Measurements from ENCODE around the gene DIP2B.

The DIP2B gene

GRCh38 chr12:50790081-50790480 lies 285.3 kb downstream of the DIP2B start:
- Histone ChIP-seq H3K36me3 (no peaks in the 10 kb centered on the region; the same call in 1 of the 2 replicates), H3K4me3 (ENCODE audit: low read depth, low read length) (no peak overlapping the region), H3K27me3 (no peaks in the 10 kb centered on the region), H3K9me3 (no peaks in the 10 kb centered on the region), H3K4me1 (no peaks in the 10 kb centered on the region)
- no peak for TF ChIP-seq CTCF (IDR thresholded peaks at IDR 0.05; ENCODE audit: low read depth, low read length)
- no peak for DNase-seq

All from BE2C (cell line).